Keratinocyte (primary cell): ENCODE measurements around the gene GCC2. TPM values are rescaled to one million over a fixed set of nuclear protein-coding genes. Genes with fewer than 3 reads are reported as not detected.

Source experiments
- DNase-seq: peaks from one replicate; pipeline ENCODE4 v3.0.0-alpha.2; 2011; ENCODE audit warnings: low read depth, missing footprints, low spot score
- FAIRE-seq: peaks from 2 replicates; lab custom pipeline; 2011; peaks lifted over from hg19 to GRCh38; lab: Jason Lieb, UNC
- H2AFZ ChIP-seq: 2 replicates; pipeline ENCODE4 v1.6.0; 2012; ENCODE audit warnings: low read length, control low read depth, inconsistent platforms; ENCODE audit not compliant: control insufficient read depth
- H3K27ac ChIP-seq: 2 replicates; pipeline ENCODE4 v1.5.1; 2011; ENCODE audit warnings: low read length; ENCODE audit not compliant: control insufficient read depth, insufficient read depth
- H3K27me3 ChIP-seq: 3 replicates; pipeline ENCODE4 v1.6.0; 2011; ENCODE audit warnings: low read length; ENCODE audit not compliant: control insufficient read depth, insufficient read depth; ENCODE audit errors: extremely low read depth
- H3K36me3 ChIP-seq, 2 experiments: 2 replicates in 1 of 2; 3 replicates in 1 of 2; pipeline ENCODE4 v1.5.1; 2011; ENCODE audit warnings: low read length in 2 of 2, mild to moderate bottlenecking in 1 of 2; ENCODE audit not compliant: control insufficient read depth in 2 of 2, insufficient read depth in 2 of 2; ENCODE audit errors: extremely low read depth in 1 of 2
- H3K4me1 ChIP-seq: 3 replicates; pipeline ENCODE4 v1.5.1; 2011; ENCODE audit warnings: low read length; ENCODE audit not compliant: control insufficient read depth, insufficient read depth; ENCODE audit errors: extremely low read depth
- H3K4me2 ChIP-seq: 3 replicates; pipeline ENCODE4 v1.6.0; 2011; ENCODE audit warnings: low read depth, low read length; ENCODE audit not compliant: control insufficient read depth, insufficient read depth; ENCODE audit errors: extremely low read depth
- H3K4me3 ChIP-seq, 3 experiments: fragments of 200-600 bp in 1 of 3; sonication (generic) in 1 of 3; 2 replicates in 2 of 3; 3 replicates in 1 of 3; pipeline ENCODE4 v1.5.1; 2011 to 2016; ENCODE audit warnings: low read length in 3 of 3, mild to moderate bottlenecking in 3 of 3, control low read depth in 2 of 3, inconsistent platforms in 1 of 3, low read depth in 1 of 3, mixed read lengths in 1 of 3, mixed run types in 1 of 3, moderate library complexity in 1 of 3; ENCODE audit not compliant: control insufficient read depth in 2 of 3, insufficient read depth in 2 of 3; ENCODE audit errors: extremely low read depth in 1 of 3
- H3K79me2 ChIP-seq: 2 replicates; pipeline ENCODE4 v1.6.0; 2012; ENCODE audit warnings: low read length; ENCODE audit not compliant: control insufficient read depth, insufficient read depth
- H3K9ac ChIP-seq: 3 replicates; pipeline ENCODE4 v1.6.0; 2011; ENCODE audit warnings: low read length; ENCODE audit not compliant: control insufficient read depth, insufficient read depth; ENCODE audit errors: extremely low read depth
- H3K9me1 ChIP-seq: 3 replicates; pipeline ENCODE4 v1.6.0; 2011; ENCODE audit warnings: low read length; ENCODE audit not compliant: control insufficient read depth, insufficient read depth; ENCODE audit errors: extremely low read depth
- H3K9me3 ChIP-seq: 2 replicates; pipeline ENCODE4 v1.5.1; 2012; ENCODE audit warnings: low read depth, low read length; ENCODE audit not compliant: control insufficient read depth
- H4K20me1 ChIP-seq: 3 replicates; pipeline ENCODE4 v1.6.0; 2011; ENCODE audit warnings: low read length; ENCODE audit not compliant: control insufficient read depth, insufficient read depth; ENCODE audit errors: extremely low read depth
- CTCF ChIP-seq, 3 experiments: IDR thresholded peaks in 1 of 3; conservative IDR thresholded peaks in 1 of 3; optimal IDR thresholded peaks in 1 of 3; 2 replicates in 2 of 3; 3 replicates in 1 of 3; pipeline versions ENCODE3 to v1.5.1; 2011; ENCODE audit warnings: low read length in 3 of 3, mild to moderate bottlenecking in 3 of 3, moderate library complexity in 2 of 3, control low read depth in 1 of 3, inconsistent platforms in 1 of 3; ENCODE audit not compliant: insufficient read depth in 2 of 3; ENCODE audit errors: extremely low read depth in 1 of 3
- EZH2 ChIP-seq: IDR thresholded peaks from one replicate; pipeline ENCODE4 v1.6.1; 2012; ENCODE audit warnings: inconsistent platforms, mild to moderate bottlenecking, low read length, moderate library complexity
- dilution Hi-C: fragments of 300-500 bp; cut with MboI; formaldehyde crosslinking; loops from one replicate; pipeline ENCODE4 v1.7.0; 2020; ENCODE audit warnings: low sequenced_read_pairs; ENCODE audit not compliant: extremely low pct_ligation_motif_present
- polyA plus RNA-seq, 5 experiments: library from polyadenylated mRNA; depleted of rRNA in 3 of 5; stranded (reverse) in 3 of 5; stranded (forward) in 1 of 5; unstranded in 1 of 5; fragments of >200 nt; gene quantifications; 1 replicate in 1 of 5; 2 replicates in 3 of 5; 3 replicates in 1 of 5; pipeline versions ENCODE4 v1.2.1 to v1.2.3, GENCODE V29; 2011 to 2012; ENCODE audit warnings: missing spikeins in 2 of 5, low read depth in 1 of 5, low replicate concordance in 1 of 5

The GCC2 gene
- polyA plus RNA-seq, 1 donor (not counting 4 experiments of a cell fraction or from before 2014, with no cell fraction given) = 8.4 TPM

GRCh38 chr2:108449410-108450130 lies 564 bp downstream of the GCC2 start:
- Histone ChIP-seq H4K20me1 (no peaks in the 10 kb centered on the region), H3K27me3 (no peaks in the 10 kb centered on the region), H3K27ac (peak overlapping the region; percentile 77), H3K4me3 (peak overlapping the region; percentile 68 to 89 (median 72)), H3K79me2 (peaks cover 12% of the 10 kb centered on the region), H3K4me2 (peak overlapping the region; percentile 90), H3K36me3 (peaks cover 4 to 12% of the 10 kb centered on the region in 2 experiments), H3K4me1 (peaks cover 16% of the 10 kb centered on the region), H2AFZ (peak overlapping the region; percentile 97), H3K9ac (peak overlapping the region; percentile 95), H3K9me1 (no peaks in the 10 kb centered on the region), H3K9me3 (no peaks in the 10 kb centered on the region)
- no peak for DNase-seq
- dilution Hi-C loops = no loop called here
- no peak for FAIRE-seq
- no peak for TF ChIP-seq CTCF (optimal IDR thresholded peaks at IDR 0.05 in 1 of 3, IDR thresholded peaks at IDR 0.05 in 1 of 3, conservative IDR thresholded peaks at IDR 0.05 in 1 of 3; ENCODE audit: extremely low read depth in 1 of 3, insufficient read depth in 2 of 3, low read length in 3 of 3)
- no peak for TF ChIP-seq EZH2

GRCh38 chr2:108450863-108451262 lies 1.9 kb downstream of the GCC2 start:
- Histone ChIP-seq H3K9me3 (no peaks in the 10 kb centered on the region), H3K79me2 (peaks cover 12% of the 10 kb centered on the region), H3K4me1 (peaks cover 8% of the 10 kb centered on the region), H3K4me3 (no peak overlapping the region), H3K9ac (no peak overlapping the region), H3K36me3 (peaks cover 4 to 12% of the 10 kb centered on the region in 2 experiments), H3K27ac (no peak overlapping the region), H3K4me2 (no peak overlapping the region), H3K27me3 (no peaks in the 10 kb centered on the region), H3K9me1 (no peaks in the 10 kb centered on the region), H4K20me1 (no peaks in the 10 kb centered on the region), H2AFZ (no peak overlapping the region)
- DNase-seq = no peak
- dilution Hi-C loops = no loop called here
- TF ChIP-seq EZH2 = no peak
- TF ChIP-seq CTCF (optimal IDR thresholded peaks at IDR 0.05 in 1 of 3, IDR thresholded peaks at IDR 0.05 in 1 of 3, conservative IDR thresholded peaks at IDR 0.05 in 1 of 3; ENCODE audit: extremely low read depth in 1 of 3, insufficient read depth in 2 of 3, low read length in 3 of 3) = no peak
- no peak for FAIRE-seq
